HEK293T (cell line): ENCODE results near the gene LRRIQ3.

Experiments used
- CTCF ChIA-PET: fragments of 350-600 bp; formaldehyde crosslinking; extraction: SDS; loops from one replicate; lab custom pipeline; 2021; ENCODE audit warnings: antibody characterized with exemption, inconsistent platforms; lab: Yijun Ruan, JAX
- POLR2A ChIA-PET: fragments of 350-600 bp; formaldehyde crosslinking; extraction: SDS; loops from one replicate; lab custom pipeline; 2020; ENCODE audit warnings: antibody characterized with exemption, inconsistent platforms; lab: Yijun Ruan, JAX
- DNase-seq: peaks from one replicate; pipeline ENCODE4 v3.0.0; 2012; ENCODE audit warnings: mixed read lengths; ENCODE audit errors: extremely low spot score
- ARNT ChIP-seq: fragments of 450-650 bp; IDR thresholded peaks from 2 replicates; pipeline ENCODE4 v1.6.1; 2017; ENCODE audit warnings: mild to moderate bottlenecking
- BHLHE40 ChIP-seq: fragments of 450-650 bp; IDR thresholded peaks from 2 replicates; pipeline ENCODE4 v1.6.1; 2016; ENCODE audit warnings: mild to moderate bottlenecking, moderate library complexity, borderline replicate concordance
- CTBP1 ChIP-seq: fragments of 450-650 bp; IDR thresholded peaks from 2 replicates; pipeline ENCODE4 v1.6.1; 2016; ENCODE audit warnings: borderline replicate concordance
- ELF4 ChIP-seq: fragments of 450-650 bp; IDR thresholded peaks from 2 replicates; pipeline ENCODE4 v1.6.1; 2017; ENCODE audit warnings: antibody characterized with exemption
- FOXA1 ChIP-seq: fragments of 450-650 bp; IDR thresholded peaks from 2 replicates; pipeline ENCODE4 v1.6.1; 2016; ENCODE audit warnings: mild to moderate bottlenecking
- FOXK2 ChIP-seq: fragments of 450-650 bp; IDR thresholded peaks from 2 replicates; pipeline ENCODE4 v1.6.1; 2016; ENCODE audit warnings: mild to moderate bottlenecking
- FOXM1 ChIP-seq: fragments of 450-650 bp; IDR thresholded peaks from 2 replicates; pipeline ENCODE4 v1.6.1; 2017; ENCODE audit warnings: mild to moderate bottlenecking, borderline replicate concordance
- HDGF ChIP-seq: fragments of 450-650 bp; IDR thresholded peaks from 2 replicates; pipeline ENCODE4 v1.6.1; 2017; ENCODE audit warnings: antibody characterized with exemption, borderline replicate concordance
- L3MBTL2 ChIP-seq: fragments of 450-650 bp; conservative IDR thresholded peaks from 2 replicates; pipeline ENCODE4 v1.6.1; 2016; ENCODE audit warnings: mild to moderate bottlenecking
- LEF1 ChIP-seq: fragments of 450-650 bp; IDR thresholded peaks from 2 replicates; pipeline ENCODE4 v1.6.1; 2017; ENCODE audit warnings: mild to moderate bottlenecking, borderline replicate concordance
- NFRKB ChIP-seq: fragments of 450-650 bp; IDR thresholded peaks from 2 replicates; pipeline ENCODE4 v1.6.1; 2016; ENCODE audit warnings: mild to moderate bottlenecking, moderate library complexity
- PKNOX1 ChIP-seq: fragments of 450-650 bp; IDR thresholded peaks from 2 replicates; pipeline ENCODE4 v1.6.1; 2016
- SP1 ChIP-seq: fragments of 450-650 bp; IDR thresholded peaks from 2 replicates; pipeline ENCODE4 v1.6.1; 2017
- SUZ12 ChIP-seq: fragments of 450-650 bp; IDR thresholded peaks from 2 replicates; pipeline ENCODE4 v1.6.1; 2016; ENCODE audit warnings: mild to moderate bottlenecking
- TARDBP ChIP-seq: fragments of 450-650 bp; IDR thresholded peaks from 2 replicates; pipeline ENCODE4 v1.6.1; 2016
- ZNF384 ChIP-seq: fragments of 450-650 bp; IDR thresholded peaks from 2 replicates; pipeline ENCODE4 v1.6.1; 2016

LRRIQ3 gene

GRCh38 chr1:74235153-74235552 lies 37.2 kb upstream of the LRRIQ3 start, which contains the start of gene TNNI3K:
TSS of gene TNNI3K (plus strand) at chr1:74235387. CDS start at chr1:74235452, 65 bp downstream.
- POLR2A ChIA-PET = no interaction called here
- TF ChIP-seq SP1 = no peak
- no peak for TF ChIP-seq FOXM1
- no peak for TF ChIP-seq ELF4
- no peak for TF ChIP-seq LEF1
- TF ChIP-seq SUZ12 = no peak
- TF ChIP-seq L3MBTL2 = no peak
- no peak for TF ChIP-seq FOXK2
- TF ChIP-seq TARDBP = no peak
- no peak for TF ChIP-seq ZNF384
- no peak for DNase-seq
- CTCF ChIA-PET = no interaction called here

GRCh38 chr1:74223453-74223852 lies 25.5 kb upstream of the LRRIQ3 start:
- ChIA-PET CTCF (no interaction called here), POLR2A (no interaction called here)
- no peak for DNase-seq
- TF ChIP-seq CTBP1 = no peak
- no peak for TF ChIP-seq ELF4
- TF ChIP-seq FOXM1 = no peak
- no peak for TF ChIP-seq ZNF384
- no peak for TF ChIP-seq BHLHE40
- no peak for TF ChIP-seq TARDBP
- no peak for TF ChIP-seq HDGF
- no peak for TF ChIP-seq SUZ12
- no peak for TF ChIP-seq FOXA1
- TF ChIP-seq NFRKB = no peak
- TF ChIP-seq L3MBTL2 = no peak
- TF ChIP-seq FOXK2 = no peak
- TF ChIP-seq LEF1 = no peak
- TF ChIP-seq SP1 = no peak
- no peak for TF ChIP-seq PKNOX1

- ChIA-PET CTCF (interaction anchor here (0.6 kb wide), 1 partner anchor 1685 kb away, joined by 4 read pairs; no protein-coding TSS in a partner anchor), POLR2A (no interaction called here)
- TF ChIP-seq FOXM1 = no peak
- no peak for TF ChIP-seq ARNT
- no peak for TF ChIP-seq FOXK2
- no peak for TF ChIP-seq LEF1
- TF ChIP-seq L3MBTL2 = no peak
- TF ChIP-seq HDGF = no peak
- no peak for TF ChIP-seq SUZ12
- TF ChIP-seq BHLHE40 = no peak
- no peak for TF ChIP-seq PKNOX1
- TF ChIP-seq TARDBP = no peak
- TF ChIP-seq NFRKB = no peak
- TF ChIP-seq SP1 = no peak
- no peak for TF ChIP-seq FOXA1
- no peak for TF ChIP-seq CTBP1
- TF ChIP-seq ELF4 = no peak
- no peak for TF ChIP-seq ZNF384
- no peak for DNase-seq
Measured at GRCh38 chr1:74222701-74223100, 24.7 kb upstream of the LRRIQ3 start.

- POLR2A ChIA-PET = no interaction called here
- CTCF ChIA-PET = no interaction called here
- DNase-seq = no peak
- TF ChIP-seq SUZ12 (no peak), LEF1 (no peak), L3MBTL2 (no peak), TARDBP (no peak), PKNOX1 (no peak)
Measured at GRCh38 chr1:74215229-74215628, 17.3 kb upstream of the LRRIQ3 start.

- CTCF ChIA-PET = no interaction called here
- DNase-seq = no peak
- POLR2A ChIA-PET = no interaction called here
- TF ChIP-seq HDGF = no peak
- no peak for TF ChIP-seq BHLHE40
- no peak for TF ChIP-seq TARDBP
- no peak for TF ChIP-seq ARNT
- TF ChIP-seq PKNOX1 = no peak
- no peak for TF ChIP-seq FOXM1
- no peak for TF ChIP-seq FOXK2
- no peak for TF ChIP-seq ELF4
- TF ChIP-seq SP1 = no peak
- TF ChIP-seq NFRKB = no peak
- no peak for TF ChIP-seq LEF1
- no peak for TF ChIP-seq L3MBTL2
- no peak for TF ChIP-seq CTBP1
- TF ChIP-seq SUZ12 = no peak
- TF ChIP-seq ZNF384 = no peak
- no peak for TF ChIP-seq FOXA1
Measured at GRCh38 chr1:74205266-74205665, 7.3 kb upstream of the LRRIQ3 start.

- POLR2A ChIA-PET = no interaction called here
- CTCF ChIA-PET = no interaction called here
Measured at GRCh38 chr1:74199504-74199903, 1.5 kb upstream of the LRRIQ3 start.

More at GRCh38 chr1:74199504-74199903, 1.5 kb upstream of the LRRIQ3 start:
- DNase-seq = no peak
- TF ChIP-seq ARNT (no peak), PKNOX1 (no peak)
